Urinary bladder (tissue), 4 donors: Measurements from ENCODE around the gene ANKRD40CL. TPM values are rescaled to one million over a fixed set of nuclear protein-coding genes. Genes with fewer than 3 reads are reported as not detected.
"Not testable (repeated sequence)": the region's sequence is repeated elsewhere in the genome, so short reads cannot be mapped to it uniquely, and the experiment has no call there.

Source experiments
- DNase-seq: peaks from one replicate; pipeline ENCODE4 v3.0.0-alpha.2; 2015; ENCODE audit errors: extremely low spot score
- H3K27ac ChIP-seq: one replicate; pipeline ENCODE4 v1.5.1; 2013; ENCODE audit warnings: low read depth, mild to moderate bottlenecking, moderate library complexity
- H3K36me3 ChIP-seq: one replicate; pipeline ENCODE4 v1.6.1; 2013; ENCODE audit warnings: mild to moderate bottlenecking, moderate library complexity; ENCODE audit not compliant: insufficient read depth
- H3K4me1 ChIP-seq: one replicate; pipeline ENCODE4 v1.6.1; 2013; ENCODE audit warnings: mild to moderate bottlenecking, moderate library complexity; ENCODE audit not compliant: insufficient read depth
- H3K4me3 ChIP-seq: one replicate; pipeline ENCODE4 v1.5.1; 2013; ENCODE audit warnings: low read depth, low read length
- WGBS: extraction: QIAGEN DNeasy Blood & Tissue Kit; methylation state at CpG from one replicate; pipeline ENCODE4 v1.1.7; 2013; 5-methylcytosine and 5-hydroxymethylcytosine counted together
- polyA plus RNA-seq: library from polyadenylated mRNA; stranded (reverse); fragments of 200-250 nt; gene quantifications from one replicate; pipeline ENCODE4 v1.2.3, GENCODE V29; 2013
- small RNA-seq: library from RNA; depleted of rRNA; stranded (forward); fragments of <200 nt; gene quantifications from one replicate; pipeline ENCODE3, GENCODE V24; 2014
- total RNA-seq: library from RNA; depleted of rRNA; stranded (reverse); fragments of >200 nt; gene quantifications from one replicate; pipeline ENCODE4 v1.2.3, GENCODE V29; 2014
- donor health status: healthy with polysubstance abuse.
- donor health status: healthy.

Gene ANKRD40CL
- total and polyA plus RNA-seq, 2 donors, result not detected

- Histone ChIP-seq H3K36me3 (no peaks in the 10 kb centered on the region), H3K4me3 (no peak overlapping the region), H3K4me1 (peaks cover 2% of the 10 kb centered on the region), H3K27ac (no peak overlapping the region)
- 82% methylated on average over 2 of the region's 2 CpGs for WGBS
- no peak for DNase-seq
Observed at GRCh38 chr17:50728112-50728429, 39.2 kb downstream of the ANKRD40CL start.

- H3K27ac ChIP-seq, result no peak overlapping the region
- H3K36me3 ChIP-seq, result no peaks in the 10 kb centered on the region
- 75% methylated on average over 12 of the region's 12 CpGs for WGBS
- no peak for DNase-seq
- H3K4me1 ChIP-seq, result peaks cover 4% of the 10 kb centered on the region
- H3K4me3 ChIP-seq, result no peak overlapping the region
Observed at GRCh38 chr17:50725769-50726655, 41.3 kb downstream of the ANKRD40CL start.

DNA sequence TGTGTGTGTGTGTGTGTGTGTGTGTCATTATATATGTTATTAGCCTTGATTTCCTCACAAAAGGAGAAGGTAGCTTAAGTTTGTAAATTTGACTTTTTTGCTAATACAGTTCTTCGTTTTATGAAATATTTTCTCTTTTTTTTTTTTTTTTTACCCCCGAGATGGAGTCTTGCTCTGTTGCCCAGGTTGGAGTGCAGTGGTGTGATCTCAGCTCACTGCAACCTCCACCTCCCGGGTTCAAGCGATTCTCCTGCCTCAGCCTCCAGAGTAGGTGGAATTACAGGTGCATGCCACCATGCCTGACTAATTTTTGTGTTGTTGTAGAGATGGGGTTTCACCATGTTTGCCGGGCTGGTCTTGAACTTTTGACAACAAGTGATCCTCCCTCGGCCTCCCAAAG lies 42.7 kb downstream of the ANKRD40CL start:
- WGBS, result 92% methylated on average over 6 of the region's 6 CpGs
- not testable (repeated sequence) for DNase-seq

DNA sequence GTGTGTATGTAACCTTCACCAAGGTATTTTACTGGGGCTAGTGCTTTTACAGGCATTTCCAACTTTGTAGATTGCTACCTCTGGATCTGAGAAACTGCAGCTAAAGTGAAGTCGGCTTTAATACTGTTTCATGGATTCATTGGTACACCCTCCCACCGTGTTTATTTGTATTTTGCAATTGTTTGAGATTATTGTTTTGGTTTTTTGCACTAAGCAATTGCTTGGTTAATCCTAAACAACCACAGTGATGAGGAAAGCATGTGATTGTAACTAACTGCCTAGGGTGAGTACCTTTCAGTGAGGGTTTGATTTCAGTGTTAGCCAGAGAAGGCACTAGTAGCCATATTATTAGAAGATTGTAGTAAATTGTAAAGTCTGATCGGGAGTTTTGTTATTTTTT lies 44.6 kb downstream of the ANKRD40CL start:
- DNase-seq, result no peak
- no peak overlapping the region for H3K4me3 ChIP-seq

More for the DNA sequence above, 42.7 kb downstream of the ANKRD40CL start:
- not testable (repeated sequence) for H3K27ac ChIP-seq, H3K4me1 ChIP-seq, H3K4me3 ChIP-seq, H3K36me3 ChIP-seq

DNA sequence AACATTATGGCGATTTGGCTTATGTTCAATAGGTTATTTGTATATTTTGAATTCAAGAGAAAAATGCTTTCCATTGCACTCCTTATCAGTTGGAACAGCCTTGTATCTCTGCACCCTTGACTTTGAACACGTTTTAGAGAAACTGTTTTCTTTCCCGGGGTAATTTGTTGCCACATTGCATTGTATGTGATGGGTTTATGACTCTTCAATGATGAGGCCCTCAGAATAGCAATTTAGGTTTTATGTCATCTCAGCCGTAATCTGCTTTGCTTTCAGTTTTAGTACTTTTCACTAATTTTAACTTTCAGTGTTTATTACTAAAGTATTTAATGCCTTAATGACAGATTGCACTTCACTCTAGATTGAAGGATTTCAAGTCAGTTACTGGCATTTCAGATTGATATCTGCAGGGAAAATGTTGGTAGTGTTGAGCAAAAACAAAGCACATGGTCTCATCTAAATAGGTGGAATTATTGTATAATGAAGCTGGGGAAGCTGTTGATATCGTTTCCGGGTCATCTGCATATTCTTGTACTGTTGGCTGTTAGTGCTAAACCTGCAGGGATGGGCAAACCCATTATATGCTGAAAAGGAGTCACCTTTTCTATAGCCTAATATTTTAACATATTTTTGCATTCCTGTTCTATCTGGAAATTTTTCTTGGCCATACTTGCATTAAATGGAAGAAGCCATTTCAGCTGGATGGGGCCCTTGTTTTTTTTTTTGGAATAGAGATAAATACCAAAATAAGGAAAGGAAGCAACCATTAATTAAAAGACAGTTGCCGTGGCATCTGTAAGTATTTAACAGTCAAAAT lies 45.9 kb downstream of the ANKRD40CL start:
- Histone ChIP-seq H3K36me3 (no peaks in the 10 kb centered on the region), H3K4me1 (peaks cover 2% of the 10 kb centered on the region), H3K27ac (no peak overlapping the region), H3K4me3 (peak overlapping the region; percentile 96)
- DNase-seq, result no peak
- 8% methylated on average over 7 of the region's 7 CpGs for WGBS

More for the DNA sequence above, 44.6 kb downstream of the ANKRD40CL start:
- peaks cover 4% of the 10 kb centered on the region for H3K4me1 ChIP-seq
- 40% methylated on average over 3 of the region's 3 CpGs for WGBS
- H3K36me3 ChIP-seq, result no peaks in the 10 kb centered on the region
- H3K27ac ChIP-seq, result no peak overlapping the region

- Histone ChIP-seq H3K27ac (peak overlapping the region; percentile 97), H3K36me3 (no peaks in the 10 kb centered on the region), H3K4me1 (peaks cover 2% of the 10 kb centered on the region), H3K4me3 (peak overlapping the region; percentile 96)
- under 1% methylated on average over 25 of the region's 25 CpGs for WGBS
- DNase-seq, result no peak
Observed at GRCh38 chr17:50719924-50720794, 47.2 kb downstream of the ANKRD40CL start.

GRCh38 chr17:50719144-50719923 lies 48.0 kb downstream of the ANKRD40CL start, which contains the start of gene LUC7L3:
Gene LUC7L3, plus strand, starts transcription at chr17:50719603. Its CDS starts 130 bp downstream, at chr17:50719733.
- peak; percentile 84 for DNase-seq
- H3K4me3 ChIP-seq, result peak within 1 kb of the TSS; percentile 96
- 1% methylated on average over 76 of the region's 76 CpGs for WGBS

GRCh38 chr17:50715471-50715870 lies 51.8 kb downstream of the ANKRD40CL start:
- no peak for DNase-seq
- no peak overlapping the region for H3K27ac ChIP-seq
- H3K36me3 ChIP-seq, result no peaks in the 10 kb centered on the region
- H3K4me1 ChIP-seq, result peaks cover 2% of the 10 kb centered on the region
- 86% methylated on average over 3 of the region's 3 CpGs for WGBS
- no peak overlapping the region for H3K4me3 ChIP-seq

More at GRCh38 chr17:50719144-50719923, 48.0 kb downstream of the ANKRD40CL start, which contains the start of gene LUC7L3:
- Histone ChIP-seq H3K4me1 (peaks cover 2% of the 10 kb centered on the region), H3K27ac (peak within 1 kb of the TSS; percentile 97), H3K36me3 (no peaks in the 10 kb centered on the region)

- Histone ChIP-seq H3K27ac (no peak overlapping the region), H3K4me1 (peaks cover 5% of the 10 kb centered on the region), H3K4me3 (no peak overlapping the region), H3K36me3 (no peaks in the 10 kb centered on the region)
- DNase-seq, result no peak
- WGBS, result 84% methylated on average over 9 of the region's 9 CpGs
Observed at GRCh38 chr17:50712641-50713040, 54.7 kb downstream of the ANKRD40CL start.

Small RNAs within 50 kb of the gene (small RNA-seq; reads per million reads assigned to genes)
- gene AC005921.1 (not detected), gene MIR8059 (not detected)

Other genes starting within 250 kb of the ANKRD40CL start
- gene EPN3, start 234.8 kb downstream of the ANKRD40CL start, total RNA-seq, result 4.4 TPM
- gene EPN3, start 234.8 kb downstream of the ANKRD40CL start, polyA plus RNA-seq, result 5.6 TPM
- 32.5 TPM for gene SPATA20, start 220.3 kb downstream of the ANKRD40CL start, total RNA-seq
- 32.6 TPM for gene SPATA20, start 220.3 kb downstream of the ANKRD40CL start, polyA plus RNA-seq
- 6.6 TPM for gene CACNA1G, start 206.8 kb downstream of the ANKRD40CL start, total RNA-seq
- 0.15 TPM for gene CACNA1G, start 206.8 kb downstream of the ANKRD40CL start, polyA plus RNA-seq
- gene ABCC3, start 132.6 kb downstream of the ANKRD40CL start, total RNA-seq, result 6.9 TPM
- gene ABCC3, start 132.6 kb downstream of the ANKRD40CL start, polyA plus RNA-seq, result 13.4 TPM
- 37.6 TPM for gene ANKRD40, start 59.6 kb downstream of the ANKRD40CL start, total RNA-seq
- 34.0 TPM for gene ANKRD40, start 59.6 kb downstream of the ANKRD40CL start, polyA plus RNA-seq
- gene LUC7L3, start 47.9 kb downstream of the ANKRD40CL start, total RNA-seq, result 129 TPM
- gene LUC7L3, start 47.9 kb downstream of the ANKRD40CL start, polyA plus RNA-seq, result 69.7 TPM
- 0.37 TPM for gene WFIKKN2, start 68.1 kb upstream of the ANKRD40CL start, total RNA-seq
- 0.32 TPM for gene WFIKKN2, start 68.1 kb upstream of the ANKRD40CL start, polyA plus RNA-seq
- 47.4 TPM for gene TOB1, start 98.8 kb upstream of the ANKRD40CL start, total RNA-seq
- 41.3 TPM for gene TOB1, start 98.8 kb upstream of the ANKRD40CL start, polyA plus RNA-seq